ENCODE results near the gene RNF150. TPM values are rescaled to one million over a fixed set of nuclear protein-coding genes. Genes with fewer than 3 reads are reported as not detected.
A peak's percentile ranks its signal among the peaks of the same experiment; 100 is the strongest.

The RNF150 gene
- total RNA-seq, 4 donors from 2014 or later, result 33.1 to 53.3 (median 43.6) TPM

DNA sequence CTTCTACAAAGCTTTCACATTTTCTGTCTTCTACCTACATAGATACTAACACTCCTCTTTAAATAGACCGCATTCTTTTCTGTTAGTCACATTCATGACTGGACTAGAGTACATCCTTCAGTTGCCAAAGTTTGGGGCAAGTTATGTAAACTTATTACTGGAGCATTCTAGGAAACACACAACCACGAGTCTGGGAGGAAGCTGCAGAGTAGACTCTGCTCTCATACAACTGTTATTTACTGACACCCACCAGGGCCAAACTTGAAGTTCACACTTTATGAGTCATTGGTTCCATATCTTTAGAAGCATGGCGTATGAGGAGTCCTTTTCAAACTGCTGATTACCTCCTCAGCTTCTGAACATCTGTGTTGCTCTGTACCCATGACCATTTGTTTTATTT lies 87.0 kb downstream of the RNF150 start:
- TF ChIP-seq, protein P1, sequence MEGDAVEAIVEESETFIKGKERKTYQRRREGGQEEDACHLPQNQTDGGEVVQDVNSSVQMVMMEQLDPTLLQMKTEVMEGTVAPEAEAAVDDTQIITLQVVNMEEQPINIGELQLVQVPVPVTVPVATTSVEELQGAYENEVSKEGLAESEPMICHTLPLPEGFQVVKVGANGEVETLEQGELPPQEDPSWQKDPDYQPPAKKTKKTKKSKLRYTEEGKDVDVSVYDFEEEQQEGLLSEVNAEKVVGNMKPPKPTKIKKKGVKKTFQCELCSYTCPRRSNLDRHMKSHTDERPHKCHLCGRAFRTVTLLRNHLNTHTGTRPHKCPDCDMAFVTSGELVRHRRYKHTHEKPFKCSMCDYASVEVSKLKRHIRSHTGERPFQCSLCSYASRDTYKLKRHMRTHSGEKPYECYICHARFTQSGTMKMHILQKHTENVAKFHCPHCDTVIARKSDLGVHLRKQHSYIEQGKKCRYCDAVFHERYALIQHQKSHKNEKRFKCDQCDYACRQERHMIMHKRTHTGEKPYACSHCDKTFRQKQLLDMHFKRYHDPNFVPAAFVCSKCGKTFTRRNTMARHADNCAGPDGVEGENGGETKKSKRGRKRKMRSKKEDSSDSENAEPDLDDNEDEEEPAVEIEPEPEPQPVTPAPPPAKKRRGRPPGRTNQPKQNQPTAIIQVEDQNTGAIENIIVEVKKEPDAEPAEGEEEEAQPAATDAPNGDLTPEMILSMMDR (IDR thresholded peaks at IDR 0.05), result no peak
- peak; percentile 35 to 75 for TF ChIP-seq POLR2AphosphoS5 (IDR thresholded peaks at IDR 0.05)
- TF ChIP-seq POLR2A (IDR thresholded peaks at IDR 0.05; ENCODE audit: low read depth), result no peak
- TF ChIP-seq EP300 (IDR thresholded peaks at IDR 0.05), result peak; percentile 34
- Histone ChIP-seq H3K4me1 (peaks cover 7 to 32% (median 20%) of the 10 kb centered on the region in 4 donors), H3K27ac (replicated peaks in 1 of 4) (peak overlapping the region; percentile 49 to 74 (median 56)), H3K27me3 (no peaks in the 10 kb centered on the region), H3K4me3 (no peak overlapping the region), H3K36me3 (no peaks in the 10 kb centered on the region), H3K9me3 (no peaks in the 10 kb centered on the region)
- intact Hi-C loops (cut with DNase I), result no loop called here
- WGBS, result 17% methylated on average over 3 of the region's 3 CpGs
- DNase-seq (ENCODE audit: extremely low spot score), result no peak

DNA sequence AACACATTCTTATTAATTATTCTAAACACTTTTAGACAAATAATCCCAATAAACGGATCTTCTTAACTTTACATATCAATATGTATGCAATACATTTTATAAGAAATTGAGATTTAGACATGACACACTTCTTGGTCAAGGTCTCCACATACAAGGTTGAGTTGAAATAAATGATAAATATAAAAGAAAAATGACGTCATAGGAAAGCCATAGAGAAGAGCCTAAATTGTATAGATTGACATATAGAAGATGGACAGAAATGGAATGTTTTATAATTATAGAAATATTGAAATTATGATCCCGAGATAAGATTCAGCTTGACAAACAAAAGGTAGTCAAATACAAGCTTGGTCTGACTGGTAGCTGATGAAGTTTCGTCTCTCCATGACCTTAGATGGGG lies 87.4 kb downstream of the RNF150 start:
- Histone ChIP-seq H3K9me3 (no peaks in the 10 kb centered on the region), H3K4me3 (no peak overlapping the region), H3K27me3 (no peaks in the 10 kb centered on the region), H3K27ac (replicated peaks in 1 of 4) (peak overlapping the region; percentile 49 to 74 (median 56)), H3K36me3 (no peaks in the 10 kb centered on the region), H3K4me1 (peaks cover 10 to 36% (median 20%) of the 10 kb centered on the region in 4 donors)
- no peak for DNase-seq (ENCODE audit: extremely low spot score)
- WGBS, result 77% methylated on average over 4 of the region's 4 CpGs
- TF ChIP-seq POLR2AphosphoS5 (IDR thresholded peaks at IDR 0.05) (no peak), EP300 (IDR thresholded peaks at IDR 0.05) (no peak), POLR2A (IDR thresholded peaks at IDR 0.05; ENCODE audit: low read depth) (no peak)
- TF ChIP-seq, protein P1 (IDR thresholded peaks at IDR 0.05), result no peak
- intact Hi-C loops (cut with DNase I), result no loop called here

DNA sequence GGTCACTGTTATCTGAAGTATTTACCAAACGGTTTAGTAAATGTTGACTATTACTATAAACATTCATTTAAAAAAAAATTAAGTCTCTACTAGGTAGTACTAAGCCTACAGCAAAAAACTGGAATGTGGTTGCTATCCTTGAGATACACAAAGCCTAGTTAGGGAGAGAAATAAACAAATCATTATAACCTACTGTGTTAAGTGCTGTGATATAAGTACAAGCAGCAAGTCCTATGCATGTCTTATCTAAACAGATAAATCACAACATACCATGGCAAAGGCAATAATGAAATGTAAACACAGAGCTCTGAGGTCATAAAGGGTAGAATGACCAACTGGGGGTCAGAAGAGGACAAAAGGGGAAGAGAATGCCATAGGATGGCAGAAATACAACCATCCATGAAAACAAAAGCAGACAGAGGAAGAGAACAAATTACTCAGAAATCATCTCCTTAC lies 92.2 kb downstream of the RNF150 start:
- H3K4me1 ChIP-seq, result peaks cover 19 to 43% (median 23%) of the 10 kb centered on the region in 4 donors
- intact Hi-C loops (cut with DNase I), result no loop called here
- 41% methylated on average over 1 of the region's 1 CpG for WGBS

DNA sequence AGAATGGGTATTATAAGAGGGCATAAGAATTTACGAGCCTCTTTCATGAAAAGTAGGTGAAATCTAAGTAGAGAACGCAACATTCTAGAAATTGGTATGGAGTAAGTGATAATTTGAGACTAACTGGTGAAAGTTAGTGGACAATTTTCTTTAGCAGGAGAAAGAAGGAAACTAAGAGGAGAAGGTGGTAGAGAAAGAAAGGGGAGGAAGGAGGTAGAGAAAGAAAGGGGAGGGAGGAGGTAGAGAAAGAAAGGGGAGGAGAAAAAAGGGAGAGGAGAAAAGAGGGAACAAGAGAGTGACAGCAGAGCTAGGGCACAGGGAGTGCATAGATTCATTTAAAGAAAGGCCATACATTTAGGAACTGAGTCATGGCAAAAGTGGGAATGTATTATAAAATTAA lies 94.1 kb downstream of the RNF150 start:
- H3K9me3 ChIP-seq, result peaks cover 0 to under 1% (median 0%) of the 10 kb centered on the region in 4 donors
- WGBS, result 95% methylated on average over 2 of the region's 2 CpGs
- no peaks in the 10 kb centered on the region for H3K27me3 ChIP-seq
- H3K4me1 ChIP-seq, result peaks cover 17 to 40% (median 21%) of the 10 kb centered on the region in 4 donors
- no peak overlapping the region for H3K27ac ChIP-seq (replicated peaks in 1 of 4)
- TF ChIP-seq POLR2AphosphoS5 (IDR thresholded peaks at IDR 0.05), result no peak
- TF ChIP-seq, protein P1 (IDR thresholded peaks at IDR 0.05), result no peak
- no peak for TF ChIP-seq POLR2A (IDR thresholded peaks at IDR 0.05; ENCODE audit: low read depth)
- TF ChIP-seq EP300 (IDR thresholded peaks at IDR 0.05), result no peak
- no peak for DNase-seq (ENCODE audit: extremely low spot score)
- intact Hi-C loops (cut with DNase I), result no loop called here
- H3K4me3 ChIP-seq, result no peak overlapping the region
- no peaks in the 10 kb centered on the region for H3K36me3 ChIP-seq

More for the DNA sequence above, 92.2 kb downstream of the RNF150 start:
- Histone ChIP-seq H3K27ac (replicated peaks in 1 of 4) (no peak overlapping the region), H3K9me3 (no peaks in the 10 kb centered on the region), H3K27me3 (no peaks in the 10 kb centered on the region), H3K4me3 (no peak overlapping the region), H3K36me3 (no peaks in the 10 kb centered on the region)
- no peak for TF ChIP-seq POLR2AphosphoS5 (IDR thresholded peaks at IDR 0.05)
- TF ChIP-seq POLR2A (IDR thresholded peaks at IDR 0.05; ENCODE audit: low read depth), result no peak
- TF ChIP-seq EP300 (IDR thresholded peaks at IDR 0.05), result no peak
- TF ChIP-seq, protein P1 (IDR thresholded peaks at IDR 0.05), result no peak
- DNase-seq (ENCODE audit: extremely low spot score), result no peak

DNA sequence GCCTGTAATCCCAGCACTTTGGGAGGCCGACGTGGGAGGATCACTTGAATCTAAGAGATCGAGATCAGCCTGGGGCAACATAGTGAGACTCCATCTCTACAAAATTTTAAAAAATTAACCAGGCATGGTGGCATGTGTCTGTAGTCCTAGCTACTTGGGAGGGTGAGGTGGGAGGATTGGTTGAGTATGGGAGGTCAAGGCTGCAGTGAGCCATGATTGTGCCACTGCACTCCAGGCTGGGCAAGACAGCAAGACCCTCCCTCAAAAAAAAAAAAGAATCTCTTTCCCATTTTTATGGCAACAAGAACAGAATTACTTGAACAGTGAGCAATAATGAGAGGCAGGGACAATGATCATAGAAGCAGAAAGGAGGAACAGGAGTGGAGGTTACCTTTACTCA lies 94.8 kb downstream of the RNF150 start:
- H3K9me3 ChIP-seq, result peaks cover 0 to 5% (median 2%) of the 10 kb centered on the region in 4 donors
- no peak overlapping the region for H3K4me3 ChIP-seq
- no peak for DNase-seq (ENCODE audit: extremely low spot score)
- no peak for TF ChIP-seq POLR2A (IDR thresholded peaks at IDR 0.05; ENCODE audit: low read depth)
- no peak for TF ChIP-seq POLR2AphosphoS5 (IDR thresholded peaks at IDR 0.05)
- TF ChIP-seq, protein P1 (IDR thresholded peaks at IDR 0.05), result no peak
- peaks cover 17 to 40% (median 21%) of the 10 kb centered on the region in 4 donors for H3K4me1 ChIP-seq
- intact Hi-C loops (cut with DNase I), result no loop called here
- H3K27me3 ChIP-seq, result no peaks in the 10 kb centered on the region
- H3K36me3 ChIP-seq, result no peaks in the 10 kb centered on the region
- WGBS, result 98% methylated on average over 3 of the region's 3 CpGs
- no peak overlapping the region for H3K27ac ChIP-seq (replicated peaks in 1 of 4)
